Endothelial cell of hepatic sinusoid (primary cell): Measurements from ENCODE around the gene PRMT5.

ENCODE experiments used
- in situ Hi-C: cut with HindIII; loops from 2 replicates; pipeline ENCODE4 v1.10.0; 2017; ENCODE audit warnings: low sequenced_read_pairs

PRMT5 gene

GRCh38 chr14:22900081-22900799 is 28.9 kb downstream of the PRMT5 start:
- in situ Hi-C loops, result loop anchor here (10.0 kb wide), 1 partner anchor 135 kb away; the partner anchor contains the start of gene OXA1L

DNA sequence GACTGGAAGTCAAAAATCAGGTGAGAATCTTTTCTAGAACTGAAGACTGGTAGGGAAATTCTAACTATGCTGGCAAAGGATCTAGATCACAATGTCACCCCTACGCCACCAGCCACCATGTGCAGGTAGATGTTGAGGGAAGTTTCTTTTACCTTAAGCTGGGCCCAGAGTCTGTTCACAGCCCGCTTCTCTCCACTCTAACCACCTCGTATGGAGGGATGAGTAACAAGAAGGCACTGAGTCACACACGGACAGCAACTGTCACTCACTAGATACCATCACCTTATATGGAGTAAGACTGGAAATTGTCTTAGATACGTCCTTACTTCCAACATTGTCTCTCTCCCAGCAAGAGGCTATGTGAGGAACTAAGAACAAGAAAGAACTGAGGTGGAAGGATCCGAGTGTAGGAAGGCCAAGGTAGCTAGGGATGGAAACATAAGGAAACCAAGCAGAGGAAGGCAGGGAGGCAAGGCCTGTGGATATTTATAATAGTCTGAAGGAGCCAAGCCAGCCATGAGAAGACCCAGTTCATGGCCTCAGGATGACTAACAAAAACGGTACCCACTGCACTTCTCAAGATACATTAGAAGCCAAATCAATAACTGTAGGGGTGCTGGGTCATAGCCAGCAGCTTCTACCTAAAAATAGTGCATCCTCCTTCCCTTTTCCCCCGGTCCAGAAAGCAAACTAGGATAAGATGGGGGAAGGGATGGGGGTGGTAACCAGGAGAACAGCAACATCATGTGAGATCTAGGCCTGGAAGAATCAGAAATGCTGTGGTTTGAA is 30.7 kb downstream of the PRMT5 start:
- in situ Hi-C loops, result loop anchor here (5.0 to 10.0 kb wide), 2 partner anchors 54 to 59 kb away; partner anchors contain the start of gene HAUS4

- in situ Hi-C loops, result loop anchor here (5.0 to 10.0 kb wide), 2 partner anchors 53 to 60 kb away; partner anchors contain the start of gene HAUS4
Measured at GRCh38 chr14:22897357-22897756, 31.8 kb downstream of the PRMT5 start.

DNA sequence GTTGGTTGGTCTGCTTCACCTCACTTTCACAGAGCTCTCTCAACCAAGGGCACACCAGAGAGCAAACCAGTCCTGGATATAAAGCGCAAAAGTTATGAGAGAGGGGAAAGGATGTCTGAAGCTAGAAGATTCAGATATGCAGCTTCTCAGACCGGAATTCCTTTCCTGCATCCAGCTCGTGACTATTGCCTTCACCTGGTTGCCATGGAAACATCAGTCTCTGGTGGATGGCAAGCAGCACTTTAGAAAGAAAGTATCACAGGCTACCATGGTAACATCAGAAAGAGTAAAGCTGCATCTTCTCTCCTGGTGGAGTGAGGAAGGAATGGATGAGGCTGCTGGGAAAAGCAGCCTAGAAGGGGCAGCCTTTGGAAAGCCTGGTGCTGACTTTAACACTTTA is 32.4 kb downstream of the PRMT5 start:
- in situ Hi-C loops, result loop anchor here (5.0 to 10.0 kb wide), 2 partner anchors 52 to 61 kb away; partner anchors contain the start of gene HAUS4

DNA sequence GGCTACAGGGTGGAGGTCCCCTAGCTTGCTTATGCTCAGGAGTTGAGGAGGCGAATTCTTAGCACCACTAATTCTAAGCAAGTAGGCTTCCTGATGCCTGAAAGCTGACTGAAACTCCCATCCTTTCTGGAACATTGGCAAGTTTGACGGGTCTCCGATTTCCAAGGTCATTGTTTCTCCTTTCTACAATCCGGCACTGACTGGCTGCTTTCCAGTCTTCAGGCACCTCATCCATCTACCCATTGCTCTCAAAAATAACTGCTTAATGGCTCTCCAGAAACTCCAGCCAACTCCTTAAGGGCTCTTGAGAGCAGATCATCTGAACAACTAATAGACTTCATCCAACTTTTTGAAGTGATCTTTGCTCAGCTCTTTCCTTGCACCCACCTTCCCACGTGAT is 32.8 kb downstream of the PRMT5 start:
- in situ Hi-C loops, result loop anchor here (5.0 to 10.0 kb wide), 2 partner anchors 52 to 61 kb away; partner anchors contain the start of gene HAUS4

DNA sequence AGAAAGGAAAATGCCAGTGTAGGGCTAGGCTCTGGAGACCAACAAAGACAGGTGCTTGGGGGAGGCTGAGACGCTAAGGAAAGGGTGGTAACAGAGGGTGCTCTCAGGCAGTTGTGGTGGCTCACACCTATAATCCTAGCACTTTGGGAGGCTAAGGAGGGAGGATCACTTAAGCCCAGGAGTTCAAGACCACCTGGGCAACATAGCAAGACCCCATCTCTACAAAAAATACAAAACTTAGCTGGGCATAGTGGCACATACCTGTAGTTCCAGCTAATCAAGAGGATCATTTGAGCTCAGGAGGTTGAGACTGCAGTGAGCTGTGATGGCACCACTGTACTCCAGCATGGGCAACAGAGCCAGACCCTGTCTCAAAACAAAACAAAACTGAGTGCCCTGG is 33.8 kb downstream of the PRMT5 start:
- in situ Hi-C loops, result loop anchor here (5.0 to 10.0 kb wide), 2 partner anchors 51 to 62 kb away; partner anchors contain the start of gene HAUS4

- in situ Hi-C loops, result loop anchor here (10.0 kb wide), 1 partner anchor 49 kb away; no protein-coding TSS in a partner anchor
Measured at GRCh38 chr14:22893706-22894105, 35.5 kb downstream of the PRMT5 start.

GRCh38 chr14:22892488-22892887 is 36.7 kb downstream of the PRMT5 start:
- in situ Hi-C loops, result loop anchor here (10.0 kb wide), 1 partner anchor 48 kb away; no protein-coding TSS in a partner anchor

GRCh38 chr14:22890416-22890815 is 38.8 kb downstream of the PRMT5 start:
- in situ Hi-C loops, result loop anchor here (10.0 kb wide), 1 partner anchor 46 kb away; no protein-coding TSS in a partner anchor

GRCh38 chr14:22888662-22889061 is 40.5 kb downstream of the PRMT5 start:
- in situ Hi-C loops, result no loop called here

GRCh38 chr14:22887990-22888378 is 41.2 kb downstream of the PRMT5 start:
- in situ Hi-C loops, result no loop called here

DNA sequence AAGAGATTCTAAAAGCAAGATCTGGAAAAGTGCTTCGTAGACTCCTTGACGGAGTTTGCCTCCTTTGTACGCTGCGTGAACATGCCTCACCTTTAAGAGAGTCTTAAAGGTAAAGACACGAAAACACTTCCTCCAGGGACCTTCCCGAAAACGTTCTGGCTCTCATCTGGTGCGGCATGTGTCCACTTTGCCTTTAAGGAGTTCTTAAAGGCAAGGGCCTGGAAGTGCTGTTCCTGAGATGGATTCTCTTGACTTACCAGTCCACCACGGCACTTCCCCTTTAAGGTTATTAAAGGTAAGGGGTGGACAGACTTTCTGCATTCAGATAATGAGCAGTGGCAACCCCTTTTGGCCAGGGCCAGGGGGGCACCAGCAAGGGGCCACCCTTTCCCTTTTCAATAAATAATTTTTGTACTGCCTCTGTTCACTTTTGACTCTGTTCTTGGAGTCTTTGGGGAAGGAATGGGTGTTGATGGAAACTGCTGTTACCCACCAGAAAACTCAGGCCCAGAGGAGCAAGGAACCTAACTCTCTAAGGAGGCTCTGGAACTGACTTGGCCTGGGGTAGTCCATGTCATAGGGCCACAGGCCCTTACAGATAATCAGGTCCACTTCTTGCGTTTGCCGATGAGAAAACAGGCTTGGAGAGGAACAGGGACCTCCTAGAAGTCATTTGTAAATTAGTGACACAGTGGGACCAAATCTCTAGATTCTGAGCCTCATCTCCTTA is 41.8 kb downstream of the PRMT5 start:
- in situ Hi-C loops, result no loop called here

DNA sequence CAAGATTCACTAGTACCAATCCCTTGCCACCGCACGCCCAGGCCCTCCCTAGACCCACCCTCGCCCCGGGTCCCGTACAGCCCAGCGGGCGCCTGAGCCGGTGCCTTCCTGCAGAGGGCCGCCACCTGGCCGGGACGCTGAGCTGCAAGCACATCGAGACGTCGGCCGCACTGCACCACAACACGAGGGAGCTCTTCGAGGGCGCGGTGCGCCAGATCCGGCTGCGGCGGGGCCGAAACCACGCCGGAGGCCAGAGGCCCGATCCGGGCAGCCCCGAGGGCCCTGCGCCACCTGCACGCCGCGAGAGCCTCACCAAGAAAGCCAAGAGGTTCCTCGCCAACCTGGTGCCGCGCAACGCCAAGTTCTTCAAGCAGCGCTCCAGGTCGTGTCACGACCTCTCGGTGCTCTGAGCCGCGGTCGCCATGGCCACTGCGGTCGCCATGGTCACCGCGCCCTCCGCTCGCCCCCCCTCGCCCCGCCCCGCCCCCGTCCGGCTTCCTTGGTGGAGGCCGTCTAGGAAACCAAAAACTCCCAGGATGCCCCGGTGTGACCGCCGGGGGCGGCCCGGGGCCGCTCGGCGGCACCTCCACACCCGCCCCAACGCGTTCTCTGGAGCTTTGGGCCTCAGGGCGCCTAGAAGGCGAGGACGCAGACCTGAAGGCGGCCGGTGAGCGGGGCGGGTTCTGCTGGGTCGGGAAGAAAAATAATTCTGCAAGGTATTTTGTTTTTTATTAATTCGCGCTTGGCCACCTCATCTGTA is 42.5 kb downstream of the PRMT5 start:
- in situ Hi-C loops, result no loop called here

DNA sequence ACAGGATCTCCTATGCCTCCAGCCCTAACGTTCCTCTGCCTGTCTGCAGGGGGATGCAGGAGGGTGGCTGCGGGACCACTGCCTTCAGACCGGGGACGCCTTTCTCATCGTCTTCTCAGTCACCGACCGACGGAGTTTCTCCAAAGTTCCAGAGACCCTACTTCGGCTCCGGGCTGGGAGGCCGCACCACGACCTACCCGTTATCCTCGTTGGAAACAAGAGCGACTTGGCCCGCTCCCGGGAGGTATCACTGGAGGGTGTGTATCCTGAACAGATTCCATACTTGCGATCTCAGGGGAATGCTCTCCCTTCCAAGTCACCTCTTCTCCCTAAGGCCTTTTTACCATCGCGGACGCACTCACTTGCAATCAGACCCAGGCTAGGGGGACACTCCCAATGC is 43.2 kb downstream of the PRMT5 start:
- in situ Hi-C loops, result no loop called here

DNA sequence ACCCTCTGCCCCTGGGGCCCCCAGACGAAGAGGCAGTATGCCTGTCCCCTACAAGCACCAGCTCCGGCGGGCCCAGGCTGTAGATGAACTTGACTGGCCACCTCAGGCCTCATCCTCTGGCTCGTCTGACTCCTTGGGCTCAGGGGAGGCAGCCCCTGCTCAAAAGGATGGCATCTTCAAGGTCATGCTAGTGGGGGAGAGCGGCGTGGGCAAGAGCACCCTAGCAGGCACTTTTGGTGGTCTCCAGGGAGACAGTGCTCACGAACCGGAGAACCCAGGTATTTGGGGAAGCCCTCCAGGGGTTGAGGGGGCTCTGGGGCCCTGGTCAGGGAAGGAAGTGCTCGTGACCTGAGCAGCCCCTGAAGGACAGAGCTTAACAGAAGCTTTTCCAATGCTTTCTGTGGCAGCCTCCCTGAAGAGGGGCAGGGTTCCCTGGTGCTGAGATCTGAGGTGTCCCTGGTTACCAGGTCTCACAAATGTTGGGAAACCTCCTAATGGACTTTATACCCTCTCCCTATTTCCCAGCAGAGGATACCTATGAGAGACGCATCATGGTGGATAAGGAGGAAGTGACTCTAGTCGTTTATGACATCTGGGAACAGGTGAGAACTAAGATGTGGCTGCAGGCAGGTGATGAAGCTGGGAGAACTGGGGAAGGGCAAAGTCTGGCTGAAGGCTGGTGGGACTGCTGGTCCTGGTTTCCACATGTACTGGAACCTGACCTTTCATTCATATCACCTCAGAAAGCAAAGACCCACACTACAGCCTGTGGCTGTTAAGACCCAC is 44.2 kb downstream of the PRMT5 start:
- in situ Hi-C loops, result no loop called here

DNA sequence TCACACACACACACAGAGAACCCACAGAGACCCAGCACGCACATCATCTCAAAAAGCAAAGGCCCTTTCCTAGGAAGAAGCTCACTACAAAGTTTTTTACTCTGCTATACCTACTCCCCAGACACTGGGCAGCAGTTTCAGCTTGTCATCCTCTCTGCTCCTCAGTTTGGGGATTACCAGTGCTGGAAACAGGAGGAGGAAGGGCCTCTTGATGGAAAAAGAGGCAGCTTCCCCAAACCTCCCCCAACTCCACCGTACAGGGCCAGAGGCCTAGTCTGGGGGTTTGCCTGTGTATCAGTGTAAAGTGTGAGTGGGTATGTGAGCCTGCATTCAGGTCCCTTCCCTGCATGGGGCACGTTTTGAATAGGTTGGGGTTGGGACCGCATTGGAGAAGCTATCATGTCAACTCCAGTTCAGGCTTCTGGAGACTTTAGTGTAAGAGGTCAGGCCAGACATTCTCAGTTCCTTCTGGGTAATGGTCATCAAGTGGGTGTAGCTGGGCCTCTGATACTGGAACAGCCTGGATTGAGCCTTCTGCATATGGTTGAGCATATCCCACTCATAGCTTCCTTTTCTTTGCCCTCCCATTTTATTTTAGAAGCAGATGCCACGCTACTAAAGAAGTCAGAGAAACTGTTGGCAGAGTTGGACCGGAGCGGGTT is 45.0 kb downstream of the PRMT5 start:
- in situ Hi-C loops, result no loop called here

- in situ Hi-C loops, result no loop called here
Measured at GRCh38 chr14:22883173-22883976, 45.8 kb downstream of the PRMT5 start, which contains the start of gene REM2. Gene REM2, plus strand, starts transcription at chr14:22883222. Its CDS starts 66 bp downstream, at chr14:22883288.
